H1 (cell line): ENCODE measurements around the gene SCYL3.

ENCODE experiments used
- BACH1 ChIP-seq: IDR thresholded peaks from 2 replicates; pipeline ENCODE4 v1.6.1; 2012; ENCODE audit warnings: low read length, improper control_type of control experiment
- EP300 ChIP-seq, 2 experiments: IDR thresholded peaks; 1 replicate in 1 of 2; 2 replicates in 1 of 2; pipeline ENCODE4 v1.6.1; 2011 to 2012; ENCODE audit warnings: low read depth in 2 of 2, low read length in 2 of 2, mild to moderate bottlenecking in 2 of 2, borderline replicate concordance in 1 of 2, inconsistent platforms in 1 of 2, moderate library complexity in 1 of 2
- SIN3A ChIP-seq, 2 experiments: IDR thresholded peaks in 1 of 2; conservative IDR thresholded peaks in 1 of 2; 2 replicates each; pipeline ENCODE4 v1.6.1; 2011 to 2012; ENCODE audit warnings: low read length in 2 of 2, improper control_type of control experiment in 1 of 2, low read depth in 1 of 2, mild to moderate bottlenecking in 1 of 2
- SP2 ChIP-seq: IDR thresholded peaks from 2 replicates; pipeline ENCODE4 v1.6.1; 2012; ENCODE audit warnings: mild to moderate bottlenecking, low read length, inconsistent platforms
- TF ChIP-seq, protein P1 (sequence below), 3 experiments: IDR thresholded peaks; 1 replicate in 2 of 3; 2 replicates in 1 of 3; pipeline versions ENCODE4 v1.5.1 to v1.6.1; 2011; ENCODE audit warnings: low read length in 3 of 3, mild to moderate bottlenecking in 3 of 3, inconsistent platforms in 2 of 3, low read depth in 1 of 3, moderate library complexity in 1 of 3; ENCODE audit not compliant: insufficient read depth in 1 of 3; ENCODE audit errors: control extremely low read depth in 1 of 3
- TF ChIP-seq, protein P2 (sequence below): IDR thresholded peaks from 2 replicates; pipeline ENCODE4 v1.6.1; 2012; ENCODE audit warnings: low read length, inconsistent platforms
- TF ChIP-seq, protein P3 (sequence below): IDR thresholded peaks from 2 replicates; pipeline ENCODE4 v1.6.1; 2012; ENCODE audit warnings: inconsistent platforms

DNA sequence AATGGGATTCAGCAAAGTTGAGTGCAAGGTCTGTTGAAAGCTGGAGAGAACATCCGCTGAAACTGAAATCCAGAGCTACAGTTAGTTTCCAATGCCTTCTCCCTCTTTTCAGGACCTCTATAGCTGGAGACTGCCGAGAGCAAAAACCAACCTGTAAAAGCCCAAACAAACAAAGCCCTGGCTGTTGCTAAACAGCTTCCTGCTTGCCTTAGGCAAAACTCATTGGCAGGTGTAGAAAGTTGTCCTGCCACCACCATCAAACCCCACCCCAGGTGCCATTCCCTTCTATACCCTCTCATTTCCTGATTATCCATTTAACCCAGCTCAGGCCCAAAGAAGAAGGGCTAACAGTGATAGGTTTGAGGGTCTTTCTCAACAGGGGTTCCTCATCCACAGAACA lies 24.7 kb downstream of the SCYL3 start:
- TF ChIP-seq, protein P1, sequence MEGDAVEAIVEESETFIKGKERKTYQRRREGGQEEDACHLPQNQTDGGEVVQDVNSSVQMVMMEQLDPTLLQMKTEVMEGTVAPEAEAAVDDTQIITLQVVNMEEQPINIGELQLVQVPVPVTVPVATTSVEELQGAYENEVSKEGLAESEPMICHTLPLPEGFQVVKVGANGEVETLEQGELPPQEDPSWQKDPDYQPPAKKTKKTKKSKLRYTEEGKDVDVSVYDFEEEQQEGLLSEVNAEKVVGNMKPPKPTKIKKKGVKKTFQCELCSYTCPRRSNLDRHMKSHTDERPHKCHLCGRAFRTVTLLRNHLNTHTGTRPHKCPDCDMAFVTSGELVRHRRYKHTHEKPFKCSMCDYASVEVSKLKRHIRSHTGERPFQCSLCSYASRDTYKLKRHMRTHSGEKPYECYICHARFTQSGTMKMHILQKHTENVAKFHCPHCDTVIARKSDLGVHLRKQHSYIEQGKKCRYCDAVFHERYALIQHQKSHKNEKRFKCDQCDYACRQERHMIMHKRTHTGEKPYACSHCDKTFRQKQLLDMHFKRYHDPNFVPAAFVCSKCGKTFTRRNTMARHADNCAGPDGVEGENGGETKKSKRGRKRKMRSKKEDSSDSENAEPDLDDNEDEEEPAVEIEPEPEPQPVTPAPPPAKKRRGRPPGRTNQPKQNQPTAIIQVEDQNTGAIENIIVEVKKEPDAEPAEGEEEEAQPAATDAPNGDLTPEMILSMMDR (IDR thresholded peaks at IDR 0.05; ENCODE audit: control extremely low read depth in 1 of 3, insufficient read depth in 1 of 3, low read depth in 1 of 3, low read length in 3 of 3), result no peak
- no peak for TF ChIP-seq SP2
- no peak for TF ChIP-seq BACH1
- TF ChIP-seq EP300 (IDR thresholded peaks at IDR 0.05; ENCODE audit: borderline replicate concordance in 1 of 2, low read depth in 2 of 2, low read length in 2 of 2), result no peak
- TF ChIP-seq SIN3A (conservative IDR thresholded peaks at IDR 0.05 in 1 of 2, IDR thresholded peaks at IDR 0.05 in 1 of 2; ENCODE audit: low read depth in 1 of 2, low read length in 2 of 2), result no peak
- TF ChIP-seq, protein P2, sequence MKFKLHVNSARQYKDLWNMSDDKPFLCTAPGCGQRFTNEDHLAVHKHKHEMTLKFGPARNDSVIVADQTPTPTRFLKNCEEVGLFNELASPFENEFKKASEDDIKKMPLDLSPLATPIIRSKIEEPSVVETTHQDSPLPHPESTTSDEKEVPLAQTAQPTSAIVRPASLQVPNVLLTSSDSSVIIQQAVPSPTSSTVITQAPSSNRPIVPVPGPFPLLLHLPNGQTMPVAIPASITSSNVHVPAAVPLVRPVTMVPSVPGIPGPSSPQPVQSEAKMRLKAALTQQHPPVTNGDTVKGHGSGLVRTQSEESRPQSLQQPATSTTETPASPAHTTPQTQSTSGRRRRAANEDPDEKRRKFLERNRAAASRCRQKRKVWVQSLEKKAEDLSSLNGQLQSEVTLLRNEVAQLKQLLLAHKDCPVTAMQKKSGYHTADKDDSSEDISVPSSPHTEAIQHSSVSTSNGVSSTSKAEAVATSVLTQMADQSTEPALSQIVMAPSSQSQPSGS, result no peak
- TF ChIP-seq, protein P3, sequence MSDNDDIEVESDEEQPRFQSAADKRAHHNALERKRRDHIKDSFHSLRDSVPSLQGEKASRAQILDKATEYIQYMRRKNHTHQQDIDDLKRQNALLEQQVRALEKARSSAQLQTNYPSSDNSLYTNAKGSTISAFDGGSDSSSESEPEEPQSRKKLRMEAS, result no peak
